ENCODE results near the gene DNAJB6.

DNAJB6 gene

GRCh38 chr7:157371296-157371695 lies 34.5 kb downstream of the DNAJB6 start:
- DNase-seq: no peak

- DNase-seq: no peak
Observed at GRCh38 chr7:157372300-157373232, 35.8 kb downstream of the DNAJB6 start.

GRCh38 chr7:157373493-157373892 lies 36.7 kb downstream of the DNAJB6 start:
- no peak for DNase-seq

DNA sequence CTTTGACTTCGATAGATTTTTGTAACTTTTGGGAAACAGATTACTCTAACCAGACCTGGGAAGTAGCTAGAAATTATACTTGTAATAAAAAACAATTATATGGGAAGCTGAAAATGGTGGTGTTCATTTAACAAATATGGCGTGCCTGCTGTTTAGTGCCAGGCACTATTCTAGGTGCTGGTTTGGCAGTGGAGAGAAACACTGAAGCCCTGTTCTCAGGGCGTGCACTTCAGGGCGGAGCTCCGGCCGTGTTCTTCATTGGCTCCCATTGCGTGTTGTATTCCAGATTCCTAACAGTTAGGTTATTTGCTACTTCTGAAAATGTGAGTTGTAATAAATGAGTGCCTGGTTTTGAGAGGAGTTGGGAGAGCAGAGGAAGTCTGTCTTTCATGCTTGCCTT lies 38.6 kb downstream of the DNAJB6 start:
- DNase-seq: no peak

GRCh38 chr7:157377436-157378124 lies 40.8 kb downstream of the DNAJB6 start:
- no peak for DNase-seq

DNA sequence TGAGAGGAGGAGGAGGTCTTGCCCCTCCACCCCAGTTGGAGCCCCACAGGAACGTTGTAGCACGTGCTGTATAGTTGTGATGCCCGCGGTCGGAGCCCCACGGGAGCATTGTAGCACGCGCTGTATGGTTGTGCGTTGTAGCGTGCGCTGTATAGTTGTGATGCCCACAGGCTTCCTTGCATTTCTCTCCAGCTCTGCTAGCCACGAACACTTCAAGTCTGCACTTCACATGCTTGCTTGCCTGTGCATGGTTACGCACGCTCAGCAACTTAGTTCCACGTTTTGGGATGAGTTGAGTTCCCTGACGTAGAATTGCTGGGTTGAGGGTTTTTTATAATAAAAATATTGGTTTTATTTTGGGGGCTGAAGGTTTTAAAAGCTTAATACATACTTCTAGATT lies 41.6 kb downstream of the DNAJB6 start:
- DNase-seq: no peak

DNA sequence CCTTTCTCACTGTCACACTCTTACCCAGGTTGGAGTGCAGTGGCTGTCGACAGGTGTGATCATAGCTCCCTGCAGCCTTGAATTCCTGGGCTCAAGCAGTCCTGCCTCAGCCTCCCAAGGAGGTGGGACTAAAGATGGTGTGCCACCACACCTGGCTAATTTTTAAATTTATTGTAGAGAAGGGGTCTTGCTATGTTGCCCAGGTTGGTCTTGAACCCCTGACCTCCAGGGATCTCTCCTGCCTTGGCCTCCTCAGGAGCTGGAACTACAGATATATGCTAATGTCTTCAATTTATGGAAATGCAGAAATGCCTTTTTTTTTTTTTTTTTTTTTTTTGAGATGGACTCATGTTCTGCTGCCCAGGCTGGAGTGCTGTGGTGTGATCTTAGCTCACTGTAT lies 42.7 kb downstream of the DNAJB6 start:
- no peak for DNase-seq

DNA sequence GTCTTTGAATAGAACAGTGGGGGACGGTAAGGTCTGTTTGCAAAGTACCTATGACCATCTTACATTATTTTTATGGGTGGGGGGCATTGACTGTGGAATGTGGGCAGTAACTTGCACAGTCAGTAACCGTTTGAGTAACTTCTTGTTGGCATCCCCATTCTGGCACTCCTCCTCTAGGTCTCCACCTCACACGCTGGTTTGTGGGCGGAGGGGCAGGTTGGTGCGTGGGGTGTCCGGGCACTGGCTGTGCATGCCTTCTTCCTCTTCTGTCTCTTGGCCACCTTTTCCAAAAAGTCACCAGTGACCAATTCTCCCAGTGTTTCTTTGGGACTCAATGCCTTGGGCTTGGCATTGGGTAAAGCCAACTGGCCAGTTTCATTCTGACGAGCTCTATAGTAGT lies 43.6 kb downstream of the DNAJB6 start:
- no peak for DNase-seq

DNA sequence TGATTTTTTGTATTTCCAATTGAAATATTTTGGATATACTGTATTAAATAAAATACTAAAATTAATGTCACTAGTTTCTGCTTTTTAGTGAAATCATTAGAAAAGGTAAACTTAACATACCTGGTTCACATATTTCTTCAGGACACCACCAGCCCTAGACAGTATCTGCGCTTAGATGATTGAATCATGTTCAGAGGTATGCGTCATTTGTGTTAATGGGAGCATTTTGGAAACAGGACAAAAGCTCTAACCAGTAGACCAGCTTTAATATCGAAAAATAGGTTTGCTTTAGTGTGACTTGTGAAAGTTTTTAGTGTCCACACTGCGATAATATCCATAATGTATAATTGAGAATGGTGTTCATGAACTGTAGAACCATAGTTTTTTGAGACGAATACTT lies 47.1 kb downstream of the DNAJB6 start:
- no peak for DNase-seq

GRCh38 chr7:157384301-157384700 lies 47.5 kb downstream of the DNAJB6 start:
- no peak for DNase-seq

GRCh38 chr7:157386979-157387800 lies 50.4 kb downstream of the DNAJB6 start:
- no peak for DNase-seq

GRCh38 chr7:157388301-157388700 lies 51.5 kb downstream of the DNAJB6 start:
- DNase-seq: no peak

GRCh38 chr7:157389951-157390730 lies 53.3 kb downstream of the DNAJB6 start:
- DNase-seq: no peak

GRCh38 chr7:157391036-157391710 lies 54.4 kb downstream of the DNAJB6 start:
- no peak for DNase-seq

DNA sequence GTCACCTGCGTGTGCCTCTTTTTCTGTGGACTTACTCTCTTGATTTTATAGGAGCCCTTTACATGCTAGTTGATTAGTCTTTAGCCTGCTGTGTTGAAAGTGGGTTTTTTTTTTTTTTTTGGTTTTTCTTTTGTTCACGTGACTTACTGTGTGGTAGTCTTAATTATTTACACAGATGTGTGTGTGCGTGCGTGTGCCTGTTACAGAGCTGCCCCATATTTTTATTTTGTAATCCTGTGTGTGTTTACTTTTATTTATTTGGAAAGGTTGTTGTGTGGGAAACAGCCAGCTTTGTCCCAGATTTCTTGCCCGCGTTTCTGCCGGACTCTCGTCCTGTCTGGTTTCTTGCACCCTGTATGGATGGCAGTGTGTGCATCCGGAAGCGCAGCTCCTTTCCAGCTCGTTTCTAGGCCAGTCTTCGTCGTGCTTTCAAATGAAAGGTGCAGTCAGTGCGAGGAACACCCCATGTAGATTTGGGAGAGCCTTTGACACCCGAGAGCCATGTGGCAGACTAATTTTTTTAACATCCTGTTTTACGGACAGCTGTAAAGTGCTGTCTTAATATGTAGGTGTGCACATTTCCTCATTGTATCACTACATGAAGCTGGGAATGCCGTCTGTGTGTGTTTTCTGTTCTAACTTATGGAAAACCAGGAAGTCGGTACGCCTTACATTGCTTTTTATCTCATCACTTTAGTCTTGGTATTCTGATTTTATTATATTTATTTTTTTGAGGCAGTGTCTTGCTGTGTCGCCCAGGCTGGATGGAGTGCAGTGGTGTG lies 55.6 kb downstream of the DNAJB6 start:
- DNase-seq: no peak

- DNase-seq: no peak
Observed at GRCh38 chr7:157394246-157395191, 57.7 kb downstream of the DNAJB6 start.

- no peak for DNase-seq
Observed at GRCh38 chr7:157395206-157395605, 58.4 kb downstream of the DNAJB6 start.

DNA sequence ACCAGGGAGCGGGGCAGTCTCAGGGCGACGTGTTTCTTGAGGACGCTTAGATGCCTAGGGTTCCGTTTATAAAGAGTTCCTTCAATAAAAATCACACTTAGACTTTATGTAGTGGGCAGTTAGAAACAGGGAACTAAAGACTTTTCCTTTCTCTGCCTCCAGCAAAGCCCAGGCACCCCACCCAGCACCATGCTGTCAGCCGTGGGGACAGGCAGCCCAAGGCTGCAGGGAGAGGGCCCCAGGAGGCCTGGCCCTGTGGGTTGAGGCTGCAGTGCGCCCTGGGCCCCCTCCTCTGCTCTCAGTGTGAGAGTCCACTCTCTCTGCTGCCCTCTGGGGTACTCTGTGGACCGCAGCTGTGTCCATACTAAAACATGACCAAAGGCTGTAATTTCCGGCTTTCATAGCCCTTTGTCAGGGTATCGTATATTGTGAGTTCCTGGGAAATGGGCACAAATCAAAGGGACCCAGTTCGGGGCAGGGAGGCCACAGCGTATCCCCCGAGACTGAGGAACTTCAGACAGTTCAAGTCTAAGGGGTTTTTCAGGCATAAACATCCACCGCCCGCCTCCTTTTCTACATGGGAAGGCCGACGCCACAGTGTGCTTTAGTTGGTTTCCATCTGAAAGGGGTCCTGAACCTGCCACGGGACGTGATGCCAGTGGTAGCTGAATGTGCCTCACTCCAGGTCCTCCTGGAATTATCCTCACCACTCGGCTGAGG lies 59.7 kb downstream of the DNAJB6 start:
- DNase-seq: no peak

GRCh38 chr7:157397036-157397720 lies 60.4 kb downstream of the DNAJB6 start:
- DNase-seq: no peak
